ENCODE measurements around the gene ADISSP. TPM values are rescaled to one million over a fixed set of nuclear protein-coding genes. Genes with fewer than 3 reads are reported as not detected.

The ADISSP gene
- total RNA-seq, 1 experiment from 2014 or later, result 99.4 TPM

GRCh38 chr20:3795511-3796468 lies 28.2 kb upstream of the ADISSP start, which contains the start of gene CDC25B:
CDC25B (plus strand) TSS chr20:3796310; CDS start chr20:3796532, 222 bp downstream.
- POLR2A ChIA-PET, result interaction anchor here (1.1 to 2.5 kb wide), 3 partner anchors 17 to 25 kb away, joined by 5 to 14 read pairs (median 12); partner anchors contain the start of gene AP5S1
- H3K9ac ChIP-seq (ENCODE audit: low read length), result peak within 1 kb of the TSS; percentile 95
- intact Hi-C loops (cut with micrococcal nuclease), result no loop called here
- DNase-seq (ENCODE audit: low read depth, low spot score), result peak; percentile 84
- TSS peak; percentile 82 for BruUV-seq (replicated peaks)
- H3K4me2 ChIP-seq (ENCODE audit: low read length), result peak within 1 kb of the TSS; percentile 94
- peaks cover 25 to 51% of the 10 kb centered on the region in 2 experiments for H3K4me1 ChIP-seq (ENCODE audit: control insufficient read depth in 1 of 2, insufficient read depth in 2 of 2, low read length in 2 of 2)
- peaks cover 44% of the 10 kb centered on the region for H3K79me2 ChIP-seq (ENCODE audit: insufficient read depth, low read length)
- RAD21 ChIA-PET (ENCODE audit: low non-redundant PET in 1 of 2, low total read pairs in 2 of 2, uncharacterized antibody in 2 of 2, unreplicated experiment in 2 of 2), result interaction anchor here in 1 of 2 experiments (0.6 to 0.8 kb wide), 2 partner anchors 16 to 23 kb away, joined by 3 read pairs; no protein-coding TSS in a partner anchor
- H2AFZ ChIP-seq (ENCODE audit: low read depth, low read length, poor library complexity, severe bottlenecking), result no peak within 1 kb of the TSS
- H4K20me1 ChIP-seq (ENCODE audit: insufficient read depth), result no peaks in the 10 kb centered on the region
- no peaks in the 10 kb centered on the region for H3K9me2 ChIP-seq (ENCODE audit: insufficient read depth)
- H3K27me3 ChIP-seq (ENCODE audit: insufficient read depth, low read length), result no peaks in the 10 kb centered on the region
- peaks cover 18 to 28% of the 10 kb centered on the region in 2 experiments; a peak in 3 of 4 replicates for H3K36me3 ChIP-seq (ENCODE audit: control insufficient read depth in 1 of 2, insufficient read depth in 2 of 2, low read length in 2 of 2)
- H3K27ac ChIP-seq (ENCODE audit: low read depth, low read length), result peak within 1 kb of the TSS; percentile 97
- CTCF ChIA-PET, result interaction anchor here (0.7 to 1.9 kb wide), 7 partner anchors 9 to 59 kb away, joined by 3 to 9 read pairs (median 3); partner anchors contain the start of genes CENPB and SPEF1
- no peaks in the 10 kb centered on the region for H3K9me3 ChIP-seq (ENCODE audit: control insufficient read depth in 1 of 2, insufficient read depth in 1 of 2, low read depth in 1 of 2, low read length in 2 of 2)
- H3K4me3 ChIP-seq (replicated peaks in 1 of 2; ENCODE audit: low read depth in 1 of 2, low read length in 2 of 2), result peak within 1 kb of the TSS; percentile 66 to 80
- ATAC-seq, result peak; percentile 80
- TF ChIP-seq ZFX (IDR thresholded peaks at IDR 0.05) (no peak), REST (IDR thresholded peaks at IDR 0.05; ENCODE audit: low read depth) (no peak), SIN3A (IDR thresholded peaks at IDR 0.05; ENCODE audit: low read depth) (peak; percentile 89), EGR1 (IDR thresholded peaks at IDR 0.05; ENCODE audit: low read depth) (peak; percentile 82), CEBPB (IDR thresholded peaks at IDR 0.05; ENCODE audit: low read depth) (no peak), SRF (IDR thresholded peaks at IDR 0.05; ENCODE audit: low read depth) (no peak), ZNF274 (IDR thresholded peaks at IDR 0.05; ENCODE audit: low read depth, low read length) (no peak), SP1 (IDR thresholded peaks at IDR 0.05; ENCODE audit: low read depth) (peak; percentile 52), EZH2phosphoT487 (IDR thresholded peaks at IDR 0.05; ENCODE audit: borderline replicate concordance) (no peak), RAD21 (IDR thresholded peaks at IDR 0.05; ENCODE audit: low read depth) (0 out of 2 replicates have a peak, but pooled peaks have one; percentile 17), ATF3 (IDR thresholded peaks at IDR 0.05) (no peak), POLR2A (IDR thresholded peaks at IDR 0.05; ENCODE audit: borderline replicate concordance, extremely low read depth, insufficient read depth, insufficient read length) (peak; percentile 47), ZBTB33 (IDR thresholded peaks at IDR 0.05; ENCODE audit: extremely low read depth, insufficient replicate concordance, low read length) (no peak), JUND (IDR thresholded peaks at IDR 0.05) (no peak), MAX (IDR thresholded peaks at IDR 0.05) (peak; percentile 57; the same call in 1 of the 2 replicates), POLR2AphosphoS5 (IDR thresholded peaks at IDR 0.05; ENCODE audit: low read depth, low read length) (peak; percentile 86), TCF7L2 (IDR thresholded peaks at IDR 0.05; ENCODE audit: borderline replicate concordance, extremely low read depth, insufficient read depth, insufficient read length) (no peak), ELF1 (IDR thresholded peaks at IDR 0.05; ENCODE audit: borderline replicate concordance, low read depth) (no peak; the same call in 1 of the 2 replicates), YY1 (IDR thresholded peaks at IDR 0.05; ENCODE audit: extremely low read depth, insufficient replicate concordance, low read depth, low read length) (peak; percentile 5)

Measured in HCT116 (cell line).